B cell (primary cell): ENCODE results near the gene PTPRN2. TPM values are rescaled to one million over a fixed set of nuclear protein-coding genes. Genes with fewer than 3 reads are reported as not detected.

Experiments used
- ATAC-seq: fragments of 200-7000 bp; cut with Tn5 transposase; one replicate; pipeline ENCODE4 v1.10.0; 2021; ENCODE audit warnings: low read depth, mild to moderate bottlenecking, moderate number of reproducible peaks, moderate library complexity
- CTCF ChIA-PET: fragments of 350-600 bp; sonication (Branson Sonifier 250); formaldehyde crosslinking; loops from one replicate; lab custom pipeline; 2021; ENCODE audit warnings: antibody characterized with exemption, inconsistent platforms; lab: Charles Lee
- POLR2A ChIA-PET: fragments of 350-600 bp; sonication (Branson Sonifier 250); formaldehyde crosslinking; loops from one replicate; lab custom pipeline; 2021; ENCODE audit warnings: antibody characterized with exemption; lab: Charles Lee
- DNase-seq: peaks from one replicate; pipeline ENCODE4 v3.0.0; 2013
- H2AFZ ChIP-seq: 2 replicates; pipeline ENCODE4 v1.6.1; 2012; ENCODE audit warnings: mild to moderate bottlenecking, low read depth, low read length; ENCODE audit not compliant: insufficient read depth, poor library complexity, severe bottlenecking
- H3K27ac ChIP-seq, 2 donors: 1 replicate in 1 of 2; 2 replicates in 1 of 2; pipeline ENCODE4 v1.5.1; 2012 to 2013; ENCODE audit warnings: low read length in 2 of 2, mild to moderate bottlenecking in 2 of 2, moderate library complexity in 1 of 2
- H3K27me3 ChIP-seq, 4 experiments: fragments of 200-600 bp in 1 of 4; sonication (generic) in 1 of 4; replicated peaks in 1 of 4; 1 replicate in 2 of 4; 2 replicates in 2 of 4; pipeline versions ENCODE4 v1.6.1 to v1.7.0; 2013 to 2016; ENCODE audit warnings: low read length in 3 of 4, mild to moderate bottlenecking in 2 of 4, mixed read lengths in 1 of 4, moderate library complexity in 1 of 4; ENCODE audit not compliant: insufficient read depth in 4 of 4, control insufficient read depth in 3 of 4; ENCODE audit errors: control extremely low read depth in 1 of 4
- H3K36me3 ChIP-seq, 2 experiments: replicated peaks in 1 of 2; 1 replicate in 1 of 2; 2 replicates in 1 of 2; pipeline versions ENCODE4 v1.6.1 to v1.7.1; 2013; ENCODE audit warnings: low read length in 1 of 2; ENCODE audit not compliant: insufficient read depth in 2 of 2, control insufficient read depth in 1 of 2; ENCODE audit errors: control extremely low read depth in 1 of 2, extremely low read depth in 1 of 2
- H3K4me1 ChIP-seq, 2 donors: fragments of 200-600 bp in 1 of 2; sonication (generic) in 1 of 2; 1 replicate in 1 of 2; 2 replicates in 1 of 2; pipeline versions ENCODE4 v1.5.1 to v1.6.1; 2013 to 2017; ENCODE audit warnings: low read length in 2 of 2; ENCODE audit not compliant: control insufficient read depth in 2 of 2, insufficient read depth in 2 of 2
- H3K4me2 ChIP-seq: replicated peaks from 2 replicates; pipeline ENCODE3; 2012; ENCODE audit warnings: mild to moderate bottlenecking, low read depth, low read length; ENCODE audit not compliant: poor library complexity, severe bottlenecking
- H3K4me3 ChIP-seq, 5 experiments: fragments of 200-600 bp in 1 of 5; sonication (generic) in 1 of 5; 1 replicate in 3 of 5; 2 replicates in 2 of 5; pipeline versions ENCODE4 v1.5.1 to v1.7.0; 2011 to 2016; ENCODE audit warnings: low read length in 4 of 5, mild to moderate bottlenecking in 4 of 5, low read depth in 2 of 5, control low read depth in 1 of 5, moderate library complexity in 1 of 5; ENCODE audit not compliant: insufficient read depth in 1 of 5; ENCODE audit errors: control extremely low read depth in 1 of 5, extremely low read depth in 1 of 5
- H3K79me2 ChIP-seq: fragments of 200-600 bp; sonication (generic); one replicate; pipeline ENCODE4 v1.6.0; 2016; ENCODE audit warnings: low read length; ENCODE audit not compliant: control insufficient read depth, insufficient read depth
- H3K9ac ChIP-seq: fragments of 200-600 bp; sonication (generic); 2 replicates; pipeline ENCODE4 v1.6.1; 2017; ENCODE audit warnings: mild to moderate bottlenecking, low read length, moderate library complexity
- H3K9me3 ChIP-seq, 3 donors: one replicate each; pipeline versions ENCODE4 v1.6.1 to v1.7.1; 2013; ENCODE audit warnings: low read length in 2 of 3; ENCODE audit not compliant: control insufficient read depth in 2 of 3, insufficient read depth in 1 of 3; ENCODE audit errors: control extremely low read depth in 1 of 3
- H4K20me1 ChIP-seq: 2 replicates; pipeline ENCODE4 v1.6.0; 2012; ENCODE audit warnings: mild to moderate bottlenecking, low read length; ENCODE audit not compliant: insufficient read depth, control insufficient read depth, poor library complexity, severe bottlenecking
- H3K27ac Mint-ChIP-seq: one replicate; pipeline ENCODE4 v1.8.0; 2021; ENCODE audit warnings: mixed read lengths
- H3K27me3 Mint-ChIP-seq: one replicate; pipeline ENCODE4 v1.8.0; 2021; ENCODE audit warnings: mixed read lengths
- H3K4me1 Mint-ChIP-seq: one replicate; pipeline ENCODE4 v1.8.0; 2021; ENCODE audit warnings: mixed read lengths
- H3K4me3 Mint-ChIP-seq: one replicate; pipeline ENCODE4 v1.8.0; 2021; ENCODE audit warnings: mixed read lengths
- H3K9me3 Mint-ChIP-seq: one replicate; pipeline ENCODE4 v1.8.0; 2022; ENCODE audit warnings: mixed read lengths; ENCODE audit not compliant: insufficient read depth
- EZH2 ChIP-seq: IDR thresholded peaks from 2 replicates; pipeline ENCODE4 v1.6.1; 2012; ENCODE audit warnings: borderline replicate concordance, low read depth, mild to moderate bottlenecking, moderate library complexity, low read length; ENCODE audit not compliant: insufficient read depth, poor library complexity, severe bottlenecking
- WGBS: methylation state at CpG from one replicate; pipeline ENCODE4 v1.1.5; 2013; ENCODE audit warnings: missing lambda C conversion rate; ENCODE audit not compliant: insufficient coverage; 5-methylcytosine and 5-hydroxymethylcytosine counted together
- intact Hi-C: fragments of 100-400 bp; cut with micrococcal nuclease; formaldehyde crosslinking; loops from one replicate; pipeline ENCODE4 v1.10.0; 2022
- polyA plus RNA-seq: library from polyadenylated mRNA; depleted of rRNA; stranded (reverse); fragments of >200 nt; gene quantifications from 2 replicates; pipeline ENCODE4 v1.2.3, GENCODE V29; 2012
- total RNA-seq, 2 donors: library from RNA; stranded (reverse); fragments of 120-200 nt in 1 of 2; gene quantifications; 1 replicate in 1 of 2; 2 replicates in 1 of 2; pipeline versions ENCODE4 v1.2.3 to v1.2.4, GENCODE V29; 2013 to 2022
- TF ChIP-seq, protein P1 (sequence below): fragments of 200-600 bp; IDR thresholded peaks from one replicate; pipeline ENCODE4 v1.8.0; 2022; ENCODE audit warnings: antibody characterized with exemption, mild to moderate bottlenecking

The PTPRN2 gene
- total and polyA plus RNA-seq, 2 donors (not counting 1 experiment from before 2014, with no cell fraction given), result 2.0 to 5.0 TPM

DNA sequence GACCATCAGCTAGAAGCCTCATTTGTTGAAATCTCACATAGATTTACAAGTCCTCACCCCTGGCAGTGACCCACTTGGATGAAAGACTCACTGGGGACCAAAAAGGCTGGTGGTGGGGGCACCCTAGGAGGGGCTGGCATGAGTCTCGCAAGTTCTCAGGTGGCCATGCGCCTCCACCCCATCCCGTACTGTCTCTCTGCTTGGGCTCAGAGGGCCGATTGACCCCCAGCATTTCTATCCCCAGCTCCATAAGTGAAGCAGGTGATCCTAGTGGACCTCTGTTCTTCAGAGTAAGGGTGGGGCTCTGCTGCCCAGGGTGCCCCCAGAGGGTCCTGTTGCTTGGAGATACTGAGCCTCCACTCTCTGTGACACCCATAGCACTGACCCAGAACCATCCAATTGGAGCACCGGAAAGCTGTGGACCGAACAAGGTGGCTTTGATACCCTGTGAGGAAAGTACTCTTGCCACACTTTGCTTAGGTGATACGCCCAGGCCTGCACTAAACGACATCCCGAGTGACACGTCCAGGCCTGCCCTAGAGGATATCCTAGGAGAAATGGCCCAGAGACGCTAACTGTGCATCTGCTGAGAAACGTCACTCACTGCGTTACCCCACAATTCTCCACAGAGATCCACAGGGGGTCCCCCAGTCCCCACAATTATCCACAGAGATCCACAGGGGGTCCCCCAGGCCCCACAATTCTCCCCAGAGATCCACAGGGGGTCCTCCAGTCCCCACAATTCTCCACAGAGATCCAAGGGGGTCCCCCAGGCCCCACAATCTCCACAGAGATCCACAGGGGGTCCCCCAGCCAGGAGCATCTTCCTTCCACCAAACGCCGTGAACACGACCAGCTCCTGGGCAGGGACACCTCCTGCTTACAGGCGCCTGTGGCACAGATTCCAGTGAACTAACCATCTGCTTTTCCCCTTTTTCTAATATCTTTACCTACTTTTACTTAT is 262.9 kb downstream of the PTPRN2 start:
- no peaks in the 10 kb centered on the region for H3K79me2 ChIP-seq
- DNase-seq (no peak), ATAC-seq (no peak)
- H3K9me3 Mint-ChIP-seq, result peaks cover 13% of the 10 kb centered on the region
- ChIA-PET POLR2A (no interaction called here), CTCF (no interaction called here)
- no peaks in the 10 kb centered on the region for H4K20me1 ChIP-seq
- no peaks in the 10 kb centered on the region for H3K27me3 ChIP-seq
- no peak overlapping the region for H3K4me3 Mint-ChIP-seq
- no peak overlapping the region for H3K27ac ChIP-seq
- H3K4me3 ChIP-seq, result no peak overlapping the region
- H3K9ac ChIP-seq, result no peak overlapping the region
- H3K9me3 ChIP-seq, result peaks cover 0 to 58% (median 0%) of the 10 kb centered on the region in 3 donors
- 94% methylated on average over 16 of the region's 17 CpGs for WGBS
- no peak for TF ChIP-seq EZH2
- H3K4me1 ChIP-seq, result no peaks in the 10 kb centered on the region
- no peak overlapping the region for H2AFZ ChIP-seq
- H3K27ac Mint-ChIP-seq, result no peak overlapping the region
- no peaks in the 10 kb centered on the region for H3K36me3 ChIP-seq
- no peaks in the 10 kb centered on the region for H3K27me3 Mint-ChIP-seq
- no peak overlapping the region for H3K4me2 ChIP-seq
- intact Hi-C loops, result no loop called here
- H3K4me1 Mint-ChIP-seq, result no peaks in the 10 kb centered on the region

DNA sequence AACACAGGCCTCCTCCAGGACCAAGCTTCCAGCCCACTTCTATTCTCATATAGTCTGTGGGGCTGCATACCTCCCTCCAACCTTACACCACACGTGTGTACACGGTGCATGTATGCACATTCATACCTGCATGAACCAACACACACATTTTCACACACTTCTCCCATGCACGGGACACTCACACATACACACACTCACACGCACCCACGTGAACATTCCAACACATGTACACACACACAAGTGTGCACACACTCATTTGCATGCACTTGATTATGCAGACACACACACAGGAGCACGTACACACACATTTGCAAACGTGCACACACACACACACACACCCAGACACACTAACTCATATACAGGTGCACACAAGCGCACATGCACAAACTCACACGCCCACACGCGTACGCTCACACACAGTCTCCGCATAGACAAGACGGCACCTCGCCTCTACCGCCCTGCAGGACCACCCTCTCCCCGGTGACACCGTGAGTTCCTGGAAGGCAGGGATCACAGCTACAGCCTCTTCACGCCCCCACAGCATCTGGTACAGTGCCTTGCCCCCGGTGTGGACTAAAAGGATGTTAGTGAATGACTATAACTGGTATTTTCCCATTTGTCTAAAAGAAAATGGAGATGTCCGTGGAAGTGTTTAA is 263.8 kb downstream of the PTPRN2 start:
- no peak overlapping the region for H3K4me2 ChIP-seq
- CTCF ChIA-PET, result no interaction called here
- 92% methylated on average over 18 of the region's 21 CpGs for WGBS
- H3K4me3 ChIP-seq, result no peak overlapping the region
- ATAC-seq (no peak), DNase-seq (no peak)
- H3K4me3 Mint-ChIP-seq, result no peak overlapping the region
- H3K9me3 ChIP-seq, result peaks cover 0 to 51% (median 0%) of the 10 kb centered on the region in 3 donors
- no peaks in the 10 kb centered on the region for H3K79me2 ChIP-seq
- H4K20me1 ChIP-seq, result no peaks in the 10 kb centered on the region
- POLR2A ChIA-PET, result no interaction called here
- H3K27ac ChIP-seq, result no peak overlapping the region
- H3K27me3 Mint-ChIP-seq, result no peaks in the 10 kb centered on the region
- H3K36me3 ChIP-seq, result no peaks in the 10 kb centered on the region
- H2AFZ ChIP-seq, result no peak overlapping the region
- H3K4me1 Mint-ChIP-seq, result no peaks in the 10 kb centered on the region
- intact Hi-C loops, result no loop called here
- no peak overlapping the region for H3K27ac Mint-ChIP-seq
- H3K4me1 ChIP-seq, result no peaks in the 10 kb centered on the region
- H3K9ac ChIP-seq, result no peak overlapping the region
- H3K9me3 Mint-ChIP-seq, result peaks cover 13% of the 10 kb centered on the region
- TF ChIP-seq, protein P1, sequence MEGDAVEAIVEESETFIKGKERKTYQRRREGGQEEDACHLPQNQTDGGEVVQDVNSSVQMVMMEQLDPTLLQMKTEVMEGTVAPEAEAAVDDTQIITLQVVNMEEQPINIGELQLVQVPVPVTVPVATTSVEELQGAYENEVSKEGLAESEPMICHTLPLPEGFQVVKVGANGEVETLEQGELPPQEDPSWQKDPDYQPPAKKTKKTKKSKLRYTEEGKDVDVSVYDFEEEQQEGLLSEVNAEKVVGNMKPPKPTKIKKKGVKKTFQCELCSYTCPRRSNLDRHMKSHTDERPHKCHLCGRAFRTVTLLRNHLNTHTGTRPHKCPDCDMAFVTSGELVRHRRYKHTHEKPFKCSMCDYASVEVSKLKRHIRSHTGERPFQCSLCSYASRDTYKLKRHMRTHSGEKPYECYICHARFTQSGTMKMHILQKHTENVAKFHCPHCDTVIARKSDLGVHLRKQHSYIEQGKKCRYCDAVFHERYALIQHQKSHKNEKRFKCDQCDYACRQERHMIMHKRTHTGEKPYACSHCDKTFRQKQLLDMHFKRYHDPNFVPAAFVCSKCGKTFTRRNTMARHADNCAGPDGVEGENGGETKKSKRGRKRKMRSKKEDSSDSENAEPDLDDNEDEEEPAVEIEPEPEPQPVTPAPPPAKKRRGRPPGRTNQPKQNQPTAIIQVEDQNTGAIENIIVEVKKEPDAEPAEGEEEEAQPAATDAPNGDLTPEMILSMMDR, result no peak
- TF ChIP-seq EZH2, result no peak
- no peaks in the 10 kb centered on the region for H3K27me3 ChIP-seq
